ENCODE results near the gene ENPEP. TPM values are rescaled to one million over a fixed set of nuclear protein-coding genes. Genes with fewer than 3 reads are reported as not detected.
A peak's percentile ranks its signal among the peaks of the same experiment; 100 is the strongest.
"Not testable (repeated sequence)": the region's sequence is repeated elsewhere in the genome, so short reads cannot be mapped to it uniquely, and the experiment has no call there.

The ENPEP gene
- total and polyA plus RNA-seq, 2 experiments from 2014 or later, result 3.7 to 8.7 TPM

DNA sequence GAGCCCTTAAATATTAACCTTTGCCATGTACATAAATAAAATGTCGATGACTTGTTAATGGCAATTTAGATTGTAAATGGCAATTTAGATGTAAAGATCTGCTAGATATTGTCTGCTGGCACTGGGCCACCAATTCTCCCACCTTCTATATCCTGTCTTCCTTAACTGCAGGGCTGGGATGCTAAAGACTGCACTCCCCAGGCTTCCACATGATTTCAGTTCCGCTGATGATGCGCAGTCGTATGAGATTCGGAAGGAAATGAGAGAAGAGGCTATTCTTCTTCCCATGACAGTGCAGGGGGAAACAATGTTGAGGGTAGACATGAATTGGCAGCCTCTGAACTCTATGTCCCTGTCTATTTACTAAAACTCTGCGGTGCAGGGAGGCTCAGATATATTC, 91.3 kb downstream of the ENPEP start:
- Histone ChIP-seq H3K79me2 (no peaks in the 10 kb centered on the region), H3K27me3 (no peaks in the 10 kb centered on the region), H3K9me3 (ENCODE audit: low read depth) (no peaks in the 10 kb centered on the region), H3K27ac (no peak overlapping the region), H3K4me1 (ENCODE audit: insufficient read depth) (no peaks in the 10 kb centered on the region), H3K4me2 (no peak overlapping the region), H3K36me3 (replicated peaks; ENCODE audit: insufficient read depth, low read depth) (no peaks in the 10 kb centered on the region), H4K20me1 (ENCODE audit: insufficient read depth, poor library complexity, severe bottlenecking) (no peaks in the 10 kb centered on the region), H3K4me3 (no peak overlapping the region), H3K9me2 (replicated peaks; ENCODE audit: insufficient read depth) (no peaks in the 10 kb centered on the region), H2AFZ (no peak overlapping the region)
- WGBS (ENCODE audit: low lambda C conversion rate, missing lambda C conversion rate), result 92% methylated on average over 6 of the region's 6 CpGs
- no peak for TF ChIP-seq EZH2 (IDR thresholded peaks at IDR 0.05; ENCODE audit: borderline replicate concordance)
- TF ChIP-seq EZH2phosphoT487 (IDR thresholded peaks at IDR 0.05; ENCODE audit: low read depth, severe bottlenecking, unreplicated experiment), result no peak
- TF ChIP-seq, protein P1, sequence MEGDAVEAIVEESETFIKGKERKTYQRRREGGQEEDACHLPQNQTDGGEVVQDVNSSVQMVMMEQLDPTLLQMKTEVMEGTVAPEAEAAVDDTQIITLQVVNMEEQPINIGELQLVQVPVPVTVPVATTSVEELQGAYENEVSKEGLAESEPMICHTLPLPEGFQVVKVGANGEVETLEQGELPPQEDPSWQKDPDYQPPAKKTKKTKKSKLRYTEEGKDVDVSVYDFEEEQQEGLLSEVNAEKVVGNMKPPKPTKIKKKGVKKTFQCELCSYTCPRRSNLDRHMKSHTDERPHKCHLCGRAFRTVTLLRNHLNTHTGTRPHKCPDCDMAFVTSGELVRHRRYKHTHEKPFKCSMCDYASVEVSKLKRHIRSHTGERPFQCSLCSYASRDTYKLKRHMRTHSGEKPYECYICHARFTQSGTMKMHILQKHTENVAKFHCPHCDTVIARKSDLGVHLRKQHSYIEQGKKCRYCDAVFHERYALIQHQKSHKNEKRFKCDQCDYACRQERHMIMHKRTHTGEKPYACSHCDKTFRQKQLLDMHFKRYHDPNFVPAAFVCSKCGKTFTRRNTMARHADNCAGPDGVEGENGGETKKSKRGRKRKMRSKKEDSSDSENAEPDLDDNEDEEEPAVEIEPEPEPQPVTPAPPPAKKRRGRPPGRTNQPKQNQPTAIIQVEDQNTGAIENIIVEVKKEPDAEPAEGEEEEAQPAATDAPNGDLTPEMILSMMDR (IDR thresholded peaks at IDR 0.05; ENCODE audit: poor library complexity), result no peak
- DNase-seq (ENCODE audit: low spot score), result no peak

DNA sequence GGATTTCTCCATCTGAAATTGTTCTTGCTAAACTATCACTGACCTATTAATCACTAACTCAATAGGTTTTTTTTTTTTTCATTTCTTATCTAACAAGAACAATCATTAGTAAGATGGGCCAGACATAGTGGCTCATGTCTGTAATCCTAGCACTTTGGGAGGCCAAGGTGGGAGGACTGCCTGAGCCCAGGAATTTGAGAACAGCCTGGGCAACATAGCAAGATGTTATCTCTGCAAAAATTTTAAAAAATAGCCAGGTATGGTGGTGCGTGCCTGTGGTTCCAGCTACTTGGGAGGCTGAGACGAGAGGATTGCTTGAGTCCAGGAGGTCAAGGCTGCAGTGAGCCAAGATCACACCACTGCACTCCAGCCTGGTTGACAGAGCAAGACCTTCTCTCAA, 100.7 kb downstream of the ENPEP start:
- not testable (repeated sequence) for H3K79me2 ChIP-seq; H2AFZ ChIP-seq; H3K27ac ChIP-seq; H3K4me2 ChIP-seq; H3K27me3 ChIP-seq; H3K9me2 ChIP-seq (replicated peaks; ENCODE audit: insufficient read depth); DNase-seq (ENCODE audit: low spot score); H3K9me3 ChIP-seq (ENCODE audit: low read depth); H3K4me3 ChIP-seq; H3K4me1 ChIP-seq (ENCODE audit: insufficient read depth); H3K36me3 ChIP-seq (replicated peaks; ENCODE audit: insufficient read depth, low read depth); H4K20me1 ChIP-seq (ENCODE audit: insufficient read depth, poor library complexity, severe bottlenecking)
- WGBS (ENCODE audit: low lambda C conversion rate, missing lambda C conversion rate), result 89% methylated on average over 2 of the region's 2 CpGs

DNA sequence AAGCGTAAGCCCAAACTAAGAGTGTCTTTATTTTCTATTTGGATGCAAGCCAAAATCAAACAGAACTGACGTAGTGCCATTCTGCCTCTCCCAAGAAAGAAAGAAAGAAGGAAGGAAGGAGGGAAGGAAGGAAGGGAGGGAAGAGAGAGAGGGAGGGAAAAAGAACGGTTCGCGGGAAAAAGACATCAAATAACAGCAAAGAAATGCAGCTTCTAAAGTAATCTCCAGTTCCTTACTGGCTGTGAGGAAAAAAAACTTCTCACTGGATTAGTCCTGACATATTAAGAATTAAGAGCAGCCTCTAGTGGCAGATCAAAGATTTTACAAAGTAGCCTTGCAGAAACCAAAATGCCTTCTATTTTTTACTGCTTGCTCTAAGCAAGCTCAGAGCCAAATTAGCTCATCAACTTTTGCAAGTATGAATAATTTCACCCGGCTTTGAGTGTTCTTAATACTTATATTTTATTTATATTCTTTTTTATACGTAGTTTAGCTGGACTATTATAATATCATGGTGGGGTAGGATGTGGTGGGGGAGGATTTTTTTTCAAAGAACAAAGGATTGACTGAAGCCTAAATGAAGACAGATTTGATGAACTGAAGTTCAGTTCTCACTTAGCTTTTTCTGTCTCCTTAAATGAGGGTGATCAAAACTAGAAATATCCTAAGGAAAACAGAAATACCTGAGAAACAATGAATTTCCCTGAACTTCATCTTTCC, 110.3 kb downstream of the ENPEP start:
- peak; percentile 54 for DNase-seq (ENCODE audit: low spot score)

DNA sequence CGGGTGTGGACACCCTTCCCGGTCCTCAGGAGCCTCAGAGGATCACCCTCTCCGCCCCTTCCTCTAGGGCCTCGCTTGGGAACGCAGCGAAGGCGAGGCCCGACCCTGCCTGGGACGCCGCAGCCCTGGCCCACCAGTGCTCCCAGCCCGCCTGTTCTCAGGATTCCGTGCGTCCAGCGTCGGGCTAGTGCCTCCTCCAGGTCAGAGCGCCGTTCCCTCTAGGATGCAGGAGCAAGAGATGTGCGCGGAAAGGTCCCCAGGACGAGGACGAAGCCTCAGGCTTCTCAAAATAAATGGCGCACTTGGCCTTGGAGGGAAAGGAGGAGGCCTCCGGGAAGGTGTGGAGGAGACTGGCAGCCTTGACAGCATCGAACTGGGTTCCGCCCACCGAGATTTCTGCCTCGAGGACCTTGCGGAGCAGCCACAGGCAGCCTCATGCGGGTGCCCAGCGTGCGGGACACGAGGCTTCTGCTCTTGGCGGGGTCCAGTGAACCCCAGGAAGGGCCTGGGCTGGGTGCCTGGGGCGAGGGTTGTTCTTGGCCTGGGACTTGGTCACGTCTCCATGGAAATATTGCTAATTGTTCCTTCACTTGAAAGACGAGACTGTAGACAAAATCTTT, 111.8 kb downstream of the ENPEP start:
- no peak overlapping the region for H3K4me3 ChIP-seq
- H3K79me2 ChIP-seq, result no peaks in the 10 kb centered on the region
- no peaks in the 10 kb centered on the region for H3K36me3 ChIP-seq (replicated peaks; ENCODE audit: insufficient read depth, low read depth)
- no peak overlapping the region for H3K27ac ChIP-seq
- no peaks in the 10 kb centered on the region for H3K9me3 ChIP-seq (ENCODE audit: low read depth)
- WGBS (ENCODE audit: low lambda C conversion rate, missing lambda C conversion rate), result 96% methylated on average over 32 of the region's 36 CpGs
- H4K20me1 ChIP-seq (ENCODE audit: insufficient read depth, poor library complexity, severe bottlenecking), result no peaks in the 10 kb centered on the region
- H2AFZ ChIP-seq, result no peak overlapping the region
- no peaks in the 10 kb centered on the region for H3K4me1 ChIP-seq (ENCODE audit: insufficient read depth)
- TF ChIP-seq, protein P1 (IDR thresholded peaks at IDR 0.05; ENCODE audit: poor library complexity), result no peak
- no peak overlapping the region for H3K4me2 ChIP-seq
- DNase-seq (ENCODE audit: low spot score), result no peak
- H3K27me3 ChIP-seq, result no peaks in the 10 kb centered on the region
- H3K9me2 ChIP-seq (replicated peaks; ENCODE audit: insufficient read depth), result no peaks in the 10 kb centered on the region

More for the DNA sequence above, 110.3 kb downstream of the ENPEP start:
- H3K27me3 ChIP-seq, result no peaks in the 10 kb centered on the region
- TF ChIP-seq, protein P1 (IDR thresholded peaks at IDR 0.05; ENCODE audit: poor library complexity), result peak; percentile 56
- TF ChIP-seq EZH2phosphoT487 (IDR thresholded peaks at IDR 0.05; ENCODE audit: low read depth, severe bottlenecking, unreplicated experiment) (no peak), EZH2 (IDR thresholded peaks at IDR 0.05; ENCODE audit: borderline replicate concordance) (no peak)
- H4K20me1 ChIP-seq (ENCODE audit: insufficient read depth, poor library complexity, severe bottlenecking), result no peaks in the 10 kb centered on the region
- H3K4me2 ChIP-seq, result no peak overlapping the region
- H3K9me3 ChIP-seq (ENCODE audit: low read depth), result no peaks in the 10 kb centered on the region
- no peaks in the 10 kb centered on the region for H3K36me3 ChIP-seq (replicated peaks; ENCODE audit: insufficient read depth, low read depth)
- H3K79me2 ChIP-seq, result no peaks in the 10 kb centered on the region
- no peaks in the 10 kb centered on the region for H3K9me2 ChIP-seq (replicated peaks; ENCODE audit: insufficient read depth)
- no peak overlapping the region for H3K4me3 ChIP-seq
- no peak overlapping the region for H3K27ac ChIP-seq
- WGBS (ENCODE audit: low lambda C conversion rate, missing lambda C conversion rate), result 28% methylated on average over 7 of the region's 7 CpGs
- H3K4me1 ChIP-seq (ENCODE audit: insufficient read depth), result no peaks in the 10 kb centered on the region
- H2AFZ ChIP-seq, result no peak overlapping the region

All from hepatocyte (in vitro differentiated cells).